Measurements from ENCODE around the gene LYPLAL1.

DNA sequence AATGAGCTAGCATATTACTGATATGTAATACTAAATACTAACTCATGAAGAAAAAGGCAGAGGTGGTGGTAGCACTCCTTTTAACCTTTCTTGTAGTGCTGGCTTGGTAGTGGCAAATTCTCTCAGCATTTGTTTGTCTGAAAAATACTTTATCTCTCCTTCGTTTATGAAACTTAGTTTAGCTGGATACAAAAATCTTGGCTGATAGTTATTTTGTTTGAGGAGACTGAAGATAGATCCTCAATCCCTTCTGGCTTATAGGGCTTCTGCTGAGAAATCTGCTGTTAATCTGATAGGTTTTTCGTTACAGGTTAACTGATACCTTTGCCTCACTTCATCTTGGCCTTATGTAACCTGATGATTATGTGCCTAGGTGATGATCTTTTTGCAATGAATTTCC, 87.8 kb downstream of the LYPLAL1 start:
- no peak for TF ChIP-seq EZH2 (IDR thresholded peaks at IDR 0.05)
- TF ChIP-seq POLR2AphosphoS5 (IDR thresholded peaks at IDR 0.05; ENCODE audit: borderline replicate concordance, low read depth, low read length), result no peak
- no peak for TF ChIP-seq FOXP2 (optimal IDR thresholded peaks at IDR 0.05; ENCODE audit: control extremely low read depth, extremely low read length, insufficient read depth)

Data from SK-N-MC (cell line).